Measurements from ENCODE around the gene HS6ST3. TPM values are rescaled to one million over a fixed set of nuclear protein-coding genes. Genes with fewer than 3 reads are reported as not detected.

Gene HS6ST3
- total and polyA plus RNA-seq, 7 donors: under 0.01 to 0.71 (median 0.33) TPM; not detected in 2

- TF ChIP-seq POLR2A (IDR thresholded peaks at IDR 0.05) (no peak), CTCF (IDR thresholded peaks at IDR 0.05) (no peak), EP300 (IDR thresholded peaks at IDR 0.05) (no peak), POLR2AphosphoS5 (IDR thresholded peaks at IDR 0.05) (no peak)
- H3K27ac ChIP-seq: no peak overlapping the region
- H3K36me3 ChIP-seq: no peaks in the 10 kb centered on the region
- H3K4me3 ChIP-seq: no peak overlapping the region
- 71 to 76% methylated on average over 5 of the region's 5 CpGs for WGBS, 2 donors
- no peaks in the 10 kb centered on the region for H3K27me3 ChIP-seq
- H3K4me1 ChIP-seq: no peaks in the 10 kb centered on the region
- no peaks in the 10 kb centered on the region for H3K9me3 ChIP-seq
- intact Hi-C loops (cut with DNase I): no loop called here
- no peak for DNase-seq
These were observed 654.7 kb downstream of the HS6ST3 start for GRCh38 chr13:96744367-96745331.

DNA sequence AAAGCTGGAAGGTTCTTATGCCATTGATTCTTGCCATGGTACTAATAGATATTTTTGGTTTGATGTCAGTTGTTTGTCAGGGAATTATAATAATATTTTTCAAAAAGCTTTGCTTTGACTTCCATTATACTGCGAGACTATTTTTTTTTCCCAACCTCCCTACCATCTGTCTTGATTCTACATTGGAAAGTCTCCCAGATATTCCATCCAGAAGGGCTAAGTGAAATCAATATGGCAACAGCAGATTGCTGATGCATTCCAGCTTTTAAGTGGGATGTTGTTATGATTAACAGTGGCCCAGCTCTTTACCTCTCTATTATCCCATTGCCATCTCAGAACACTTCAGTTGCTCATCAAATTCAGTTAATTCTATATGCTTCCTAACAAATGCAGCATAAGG is 657.0 kb downstream of the HS6ST3 start:
- intact Hi-C loops (cut with DNase I): no loop called here
- no peak for DNase-seq
- H3K4me3 ChIP-seq: no peak overlapping the region
- no peaks in the 10 kb centered on the region for H3K36me3 ChIP-seq
- 88 to 91% methylated on average over 1 of the region's 1 CpG for WGBS, 2 donors
- no peak overlapping the region for H3K27ac ChIP-seq
- no peaks in the 10 kb centered on the region for H3K27me3 ChIP-seq
- no peaks in the 10 kb centered on the region for H3K4me1 ChIP-seq
- H3K9me3 ChIP-seq: no peaks in the 10 kb centered on the region
- TF ChIP-seq POLR2A (IDR thresholded peaks at IDR 0.05): no peak
- TF ChIP-seq POLR2AphosphoS5 (IDR thresholded peaks at IDR 0.05): no peak
- no peak for TF ChIP-seq EP300 (IDR thresholded peaks at IDR 0.05)
- TF ChIP-seq CTCF (IDR thresholded peaks at IDR 0.05): no peak

DNA sequence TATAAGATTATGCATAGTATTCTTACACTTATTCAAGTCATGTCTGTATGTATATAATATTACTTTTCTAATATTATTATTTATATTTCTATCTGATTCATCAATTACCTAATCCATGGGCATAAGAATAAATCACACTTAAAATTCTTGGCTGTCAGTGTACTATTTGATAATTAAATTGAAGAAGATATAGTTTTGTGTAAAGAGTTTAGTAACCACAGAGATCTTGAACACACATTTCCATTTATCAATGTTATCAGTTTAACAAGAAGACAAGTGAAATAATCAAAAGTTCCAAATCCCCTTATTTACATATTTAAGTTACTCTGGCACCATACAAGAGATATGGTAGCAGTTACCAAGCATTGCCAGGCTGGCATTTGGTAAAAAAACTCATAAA is 659.9 kb downstream of the HS6ST3 start:
- Histone ChIP-seq H3K36me3 (no peaks in the 10 kb centered on the region), H3K27ac (no peak overlapping the region), H3K27me3 (no peaks in the 10 kb centered on the region), H3K9me3 (no peaks in the 10 kb centered on the region), H3K4me3 (no peak overlapping the region), H3K4me1 (no peaks in the 10 kb centered on the region)
- DNase-seq: no peak
- TF ChIP-seq POLR2A (IDR thresholded peaks at IDR 0.05) (no peak), CTCF (IDR thresholded peaks at IDR 0.05) (no peak), POLR2AphosphoS5 (IDR thresholded peaks at IDR 0.05) (no peak), EP300 (IDR thresholded peaks at IDR 0.05) (no peak)
- intact Hi-C loops (cut with DNase I): no loop called here

GRCh38 chr13:96751089-96751488 is 661.2 kb downstream of the HS6ST3 start:
- H3K4me3 ChIP-seq: no peak overlapping the region
- H3K27me3 ChIP-seq: no peaks in the 10 kb centered on the region
- H3K9me3 ChIP-seq: no peaks in the 10 kb centered on the region
- intact Hi-C loops (cut with DNase I): no loop called here
- DNase-seq: no peak
- 100% methylated on average over 1 of the region's 1 CpG for WGBS, 2 donors
- H3K36me3 ChIP-seq: no peaks in the 10 kb centered on the region
- no peak overlapping the region for H3K27ac ChIP-seq
- no peaks in the 10 kb centered on the region for H3K4me1 ChIP-seq
- no peak for TF ChIP-seq POLR2A (IDR thresholded peaks at IDR 0.05)
- no peak for TF ChIP-seq POLR2AphosphoS5 (IDR thresholded peaks at IDR 0.05)
- no peak for TF ChIP-seq EP300 (IDR thresholded peaks at IDR 0.05)
- no peak for TF ChIP-seq CTCF (IDR thresholded peaks at IDR 0.05)

All from sigmoid colon (tissue), 7 donors.